Lower leg skin (tissue), 3 donors: Measurements from ENCODE around the gene DENND4C.

Experiments used
- CTCF ChIP-seq, 3 donors: fragments of 450-650 bp; IDR thresholded peaks; one replicate each; pipeline ENCODE4 v1.5.1; 2016; ENCODE audit warnings: antibody characterized with exemption in 3 of 3, mild to moderate bottlenecking in 3 of 3, moderate library complexity in 2 of 3
- POLR2A ChIP-seq, 2 donors: fragments of 450-650 bp; IDR thresholded peaks; one replicate each; pipeline ENCODE4 v1.6.1; 2016 to 2017; ENCODE audit warnings: antibody characterized with exemption in 2 of 2, mild to moderate bottlenecking in 1 of 2, moderate library complexity in 1 of 2

GRCh38 chr9:19181561-19181960, 48.9 kb upstream of the DENND4C start:
- no peak for TF ChIP-seq CTCF (IDR thresholded peaks at IDR 0.05)
- TF ChIP-seq POLR2A (IDR thresholded peaks at IDR 0.05) = no peak
